NT2/D1 (cell line): ENCODE measurements around the gene SLC38A8.

Source experiments
- SUZ12 ChIP-seq: IDR thresholded peaks from 2 replicates; pipeline ENCODE4 v1.6.1; 2011; ENCODE audit not compliant: insufficient read length, insufficient read depth; ENCODE audit errors: extremely low read depth
- YY1 ChIP-seq: IDR thresholded peaks from 2 replicates; pipeline ENCODE4 v1.6.1; 2011; ENCODE audit not compliant: insufficient read length, insufficient read depth
- ZNF274 ChIP-seq: IDR thresholded peaks from 2 replicates; pipeline ENCODE4 v1.6.1; 2011; ENCODE audit warnings: mild to moderate bottlenecking, low read depth, low read length

GRCh38 chr16:83968306-83968851 lies 74.2 kb downstream of the SLC38A8 start:
- TF ChIP-seq SUZ12: no peak
- TF ChIP-seq YY1: no peak
- TF ChIP-seq ZNF274: no peak
